ENCODE measurements around the gene SAC3D1. TPM values are rescaled to one million over a fixed set of nuclear protein-coding genes. Genes with fewer than 3 reads are reported as not detected.

SAC3D1 gene
- total and polyA plus RNA-seq, 2 of the 8 experiments (the other 6 are each of a cell fraction or from before 2014, with no cell fraction given): 19.4 to 25.8 TPM

- no peak for TF ChIP-seq TBP (IDR thresholded peaks at IDR 0.05; ENCODE audit: low read depth, low read length)
- no peak for TF ChIP-seq CEBPB (IDR thresholded peaks at IDR 0.05; ENCODE audit: low read depth, low read length)
These were observed 41.5 kb upstream of the SAC3D1 start (continued) for GRCh38 chr11:64999478-64999877.
